GM10248 (cell line): ENCODE results near the gene BFSP1.

ENCODE experiments used
- CTCF ChIA-PET: fragments of 300-600 bp; sonication (Branson Sonifier 250); formaldehyde crosslinking; extraction: SDS; loops from one replicate; lab custom pipeline; 2021; ENCODE audit warnings: antibody characterized with exemption; lab: Yijun Ruan, JAX
- POLR2A ChIA-PET: fragments of 350-650 bp; sonication (Branson Sonifier 250); formaldehyde crosslinking; extraction: SDS; loops from one replicate; lab custom pipeline; 2020; ENCODE audit warnings: antibody characterized with exemption; lab: Yijun Ruan, JAX
- DNase-seq: peaks from one replicate; pipeline ENCODE4 v3.0.0; 2012; ENCODE audit errors: extremely low spot score
- CTCF ChIP-seq: IDR thresholded peaks from 2 replicates; pipeline ENCODE4 v1.5.1; 2012; ENCODE audit warnings: mild to moderate bottlenecking, low read depth; ENCODE audit errors: extremely low read depth, missing control alignments, control extremely low read depth

The BFSP1 gene

GRCh38 chr20:17480696-17481095 is 50.5 kb downstream of the BFSP1 start:
- POLR2A ChIA-PET = no interaction called here
- DNase-seq = no peak
- TF ChIP-seq CTCF = no peak
- CTCF ChIA-PET = interaction anchor here (1.5 kb wide), 1 partner anchor 23 kb away, joined by 5 read pairs; no protein-coding TSS in a partner anchor

- no peak for TF ChIP-seq CTCF
- no peak for DNase-seq
- ChIA-PET CTCF (interaction anchor here (1.5 kb wide), 1 partner anchor 25 kb away, joined by 5 read pairs; no protein-coding TSS in a partner anchor), POLR2A (no interaction called here)
Measured at GRCh38 chr20:17479063-17479657, 52.0 kb downstream of the BFSP1 start.

GRCh38 chr20:17473659-17474058 is 57.5 kb downstream of the BFSP1 start:
- POLR2A ChIA-PET = no interaction called here
- no peak for TF ChIP-seq CTCF
- CTCF ChIA-PET = no interaction called here

GRCh38 chr20:17471606-17472187 is 59.5 kb downstream of the BFSP1 start:
- TF ChIP-seq CTCF = no peak
- CTCF ChIA-PET = no interaction called here
- no peak for DNase-seq
- POLR2A ChIA-PET = no interaction called here

More at GRCh38 chr20:17473659-17474058, 57.5 kb downstream of the BFSP1 start:
- DNase-seq = no peak

GRCh38 chr20:17470973-17471372 is 60.2 kb downstream of the BFSP1 start:
- CTCF ChIA-PET = no interaction called here

GRCh38 chr20:17470521-17470920 is 60.7 kb downstream of the BFSP1 start:
- ChIA-PET CTCF (no interaction called here), POLR2A (no interaction called here)
- DNase-seq = no peak
- TF ChIP-seq CTCF = no peak

More at GRCh38 chr20:17470973-17471372, 60.2 kb downstream of the BFSP1 start:
- TF ChIP-seq CTCF = no peak
- POLR2A ChIA-PET = no interaction called here
- DNase-seq = no peak
